Measurements from ENCODE around the gene ATP6AP1. TPM values are rescaled to one million over a fixed set of nuclear protein-coding genes. Genes with fewer than 3 reads are reported as not detected.

ATP6AP1 gene
- total and polyA plus RNA-seq, 9 of the 15 experiments (the other 6 are each of a cell fraction or from before 2014, with no cell fraction given), result 8.3 to 90.5 (median 52.9) TPM

GRCh38 chrX:154396973-154397887 is 31.2 kb upstream of the ATP6AP1 start (continued):
- peak; percentile 58; the same call in 1 of the 2 replicates for TF ChIP-seq ZNF436 (CRISPR knock-in tag; IDR thresholded peaks at IDR 0.05)
- TF ChIP-seq SAP30 (IDR thresholded peaks at IDR 0.05; ENCODE audit: borderline replicate concordance, insufficient read depth, low read depth, low read length, poor library complexity, severe bottlenecking), result peak; percentile 49
- TF ChIP-seq MECOM (CRISPR knock-in tag; IDR thresholded peaks at IDR 0.05), result no peak
- TF ChIP-seq ZC3H4 (CRISPR knock-in tag; IDR thresholded peaks at IDR 0.05; ENCODE audit: borderline replicate concordance), result peak; percentile 55; the same call in 1 of the 2 replicates
- peak; percentile 11; the same call in 1 of the 2 replicates for TF ChIP-seq POLR2G (IDR thresholded peaks at IDR 0.05; ENCODE audit: low read depth, low read length)
- peak; percentile 14; the same call in 1 of the 2 replicates for TF ChIP-seq HDAC2 (IDR thresholded peaks at IDR 0.05)
- TF ChIP-seq TOE1 (IDR thresholded peaks at IDR 0.05; ENCODE audit: borderline replicate concordance), result no peak
- TF ChIP-seq TOE1 (CRISPR knock-in tag; IDR thresholded peaks at IDR 0.05; ENCODE audit: borderline replicate concordance, low read depth), result 0 out of 2 replicates have a peak, but pooled peaks have one; percentile 35
- no peak; the same call in 1 of the 2 replicates for TF ChIP-seq SP1 (CRISPR knock-in tag; IDR thresholded peaks at IDR 0.05)
- peak; percentile 26; the same call in 1 of the 2 replicates for TF ChIP-seq ZBTB7A (IDR thresholded peaks at IDR 0.05; ENCODE audit: borderline replicate concordance, control insufficient read depth, low read depth, low read length)
- 0 out of 2 replicates have a peak, but pooled peaks have one; percentile 19 for TF ChIP-seq BCOR (IDR thresholded peaks at IDR 0.05)
- peak in 1 of 2 experiments; percentile 41; a peak in 2 of 4 replicates for TF ChIP-seq HDAC1 (IDR thresholded peaks at IDR 0.05)
- peak; percentile 61 for TF ChIP-seq FIP1L1 (IDR thresholded peaks at IDR 0.05; ENCODE audit: low read depth, low read length, poor library complexity, severe bottlenecking)
- 0 out of 2 replicates have a peak, but pooled peaks have one; percentile 35 for TF ChIP-seq SRSF3 (IDR thresholded peaks at IDR 0.05; ENCODE audit: insufficient read depth, low read length)
- peak; percentile 12 for TF ChIP-seq HNRNPL (IDR thresholded peaks at IDR 0.05; ENCODE audit: low read depth, low read length)
- TF ChIP-seq BRD4 (IDR thresholded peaks at IDR 0.05), result peak; percentile 86; the same call in 1 of the 2 replicates
- peak in 1 of 2 experiments; percentile 49; a peak in 2 of 4 replicates for TF ChIP-seq MAZ (CRISPR knock-in tag; conservative IDR thresholded peaks at IDR 0.05 in 1 of 2, IDR thresholded peaks at IDR 0.05 in 1 of 2)
- TF ChIP-seq FOXK2 (conservative IDR thresholded peaks at IDR 0.05 in 1 of 2, IDR thresholded peaks at IDR 0.05 in 1 of 2; ENCODE audit: low read depth in 2 of 2), result peak in 1 of 2 experiments; percentile 34; a peak in 1 of 4 replicates

All from K562 (cell line).